Measurements from ENCODE around the gene TFDP1.

The TFDP1 gene

DNA sequence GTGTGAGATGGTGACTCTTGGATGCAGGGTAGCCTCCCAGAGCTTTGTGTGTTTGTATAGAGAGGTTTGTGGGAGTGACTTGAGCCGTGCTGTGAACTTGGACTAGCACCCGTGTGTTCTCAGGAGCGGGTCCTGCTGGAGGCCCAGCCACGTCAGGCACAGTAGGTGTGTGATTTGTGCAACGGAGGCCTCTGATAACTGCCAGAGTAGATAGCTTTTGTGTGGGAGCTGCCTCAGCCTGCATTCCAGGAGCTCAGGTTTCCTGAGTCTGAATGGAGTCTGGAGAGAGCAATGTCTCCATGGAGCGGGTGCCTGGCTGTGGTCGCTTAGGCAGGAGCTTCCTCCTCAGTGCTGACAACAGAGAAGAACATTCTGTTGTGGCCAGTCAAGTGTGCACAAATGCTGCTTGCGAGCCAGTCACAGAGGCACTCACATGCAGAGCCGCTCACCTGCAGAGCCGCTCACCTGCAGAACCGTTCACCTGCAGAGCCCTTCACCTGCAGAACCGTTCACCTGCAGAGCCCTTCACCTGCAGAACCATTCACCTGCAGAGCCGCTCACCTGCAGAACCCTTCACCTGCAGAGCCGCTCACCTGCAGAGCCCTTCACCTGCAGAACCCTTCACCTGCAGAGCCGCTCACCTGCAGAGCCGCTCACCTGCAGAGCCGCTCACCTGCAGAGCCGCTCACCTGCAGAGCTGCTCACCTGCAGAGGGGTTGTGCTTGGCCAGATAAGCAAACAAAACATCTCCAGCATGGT lies 32.6 kb downstream of the TFDP1 start:
- Histone ChIP-seq H3K27me3 (ENCODE audit: insufficient read depth, poor library complexity, severe bottlenecking) (no peaks in the 10 kb centered on the region), H3K27ac (replicated peaks) (peak overlapping the region; percentile 85), H3K4me3 (replicated peaks; ENCODE audit: insufficient read depth, low read length) (no peak overlapping the region)
- peak; percentile 35 to 82 for DNase-seq (ENCODE audit: low read depth in 1 of 2, low spot score in 1 of 2)
- no peak for TF ChIP-seq CTCF (IDR thresholded peaks at IDR 0.05; ENCODE audit: insufficient read depth, low read length)
- TF ChIP-seq GABPA (IDR thresholded peaks at IDR 0.05; ENCODE audit: low read depth): no peak

GRCh38 chr13:113617961-113618360 lies 33.4 kb downstream of the TFDP1 start:
- H3K27ac ChIP-seq (replicated peaks): peak overlapping the region; percentile 8; the same call in 1 of the 2 replicates
- no peaks in the 10 kb centered on the region for H3K27me3 ChIP-seq (ENCODE audit: insufficient read depth, poor library complexity, severe bottlenecking)
- no peak for DNase-seq (ENCODE audit: low read depth in 1 of 2, low spot score in 1 of 2)
- no peak overlapping the region for H3K4me3 ChIP-seq (replicated peaks; ENCODE audit: insufficient read depth, low read length)
- TF ChIP-seq CTCF (IDR thresholded peaks at IDR 0.05; ENCODE audit: insufficient read depth, low read length) (no peak), POLR2AphosphoS5 (IDR thresholded peaks at IDR 0.05; ENCODE audit: low read depth) (no peak), GABPA (IDR thresholded peaks at IDR 0.05; ENCODE audit: low read depth) (no peak), SPI1 (IDR thresholded peaks at IDR 0.05; ENCODE audit: borderline replicate concordance, low read depth) (no peak)
- TF ChIP-seq, protein P1, sequence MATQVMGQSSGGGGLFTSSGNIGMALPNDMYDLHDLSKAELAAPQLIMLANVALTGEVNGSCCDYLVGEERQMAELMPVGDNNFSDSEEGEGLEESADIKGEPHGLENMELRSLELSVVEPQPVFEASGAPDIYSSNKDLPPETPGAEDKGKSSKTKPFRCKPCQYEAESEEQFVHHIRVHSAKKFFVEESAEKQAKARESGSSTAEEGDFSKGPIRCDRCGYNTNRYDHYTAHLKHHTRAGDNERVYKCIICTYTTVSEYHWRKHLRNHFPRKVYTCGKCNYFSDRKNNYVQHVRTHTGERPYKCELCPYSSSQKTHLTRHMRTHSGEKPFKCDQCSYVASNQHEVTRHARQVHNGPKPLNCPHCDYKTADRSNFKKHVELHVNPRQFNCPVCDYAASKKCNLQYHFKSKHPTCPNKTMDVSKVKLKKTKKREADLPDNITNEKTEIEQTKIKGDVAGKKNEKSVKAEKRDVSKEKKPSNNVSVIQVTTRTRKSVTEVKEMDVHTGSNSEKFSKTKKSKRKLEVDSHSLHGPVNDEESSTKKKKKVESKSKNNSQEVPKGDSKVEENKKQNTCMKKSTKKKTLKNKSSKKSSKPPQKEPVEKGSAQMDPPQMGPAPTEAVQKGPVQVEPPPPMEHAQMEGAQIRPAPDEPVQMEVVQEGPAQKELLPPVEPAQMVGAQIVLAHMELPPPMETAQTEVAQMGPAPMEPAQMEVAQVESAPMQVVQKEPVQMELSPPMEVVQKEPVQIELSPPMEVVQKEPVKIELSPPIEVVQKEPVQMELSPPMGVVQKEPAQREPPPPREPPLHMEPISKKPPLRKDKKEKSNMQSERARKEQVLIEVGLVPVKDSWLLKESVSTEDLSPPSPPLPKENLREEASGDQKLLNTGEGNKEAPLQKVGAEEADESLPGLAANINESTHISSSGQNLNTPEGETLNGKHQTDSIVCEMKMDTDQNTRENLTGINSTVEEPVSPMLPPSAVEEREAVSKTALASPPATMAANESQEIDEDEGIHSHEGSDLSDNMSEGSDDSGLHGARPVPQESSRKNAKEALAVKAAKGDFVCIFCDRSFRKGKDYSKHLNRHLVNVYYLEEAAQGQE (IDR thresholded peaks at IDR 0.05; ENCODE audit: insufficient replicate concordance, low read depth): no peak

DNA sequence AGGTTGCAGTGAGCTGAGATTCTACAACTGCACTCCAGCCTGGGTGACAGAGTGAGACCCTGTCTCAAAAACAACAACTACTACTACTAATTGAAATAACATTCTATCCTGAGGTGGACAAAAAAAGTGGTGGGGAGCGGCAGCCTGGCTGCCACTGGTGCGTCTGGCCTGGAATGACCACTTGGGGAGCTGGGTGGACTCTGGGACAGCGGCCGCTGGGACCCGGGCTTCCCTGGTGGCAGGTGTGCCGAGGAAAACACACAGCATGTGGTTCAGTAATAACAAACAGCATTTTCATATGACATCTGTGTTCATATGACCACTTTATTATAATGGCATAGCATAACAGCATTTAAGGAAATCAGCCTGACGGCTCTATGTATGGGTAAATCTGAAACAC lies 33.9 kb downstream of the TFDP1 start:
- no peak overlapping the region for H3K27ac ChIP-seq (replicated peaks)
- no peak overlapping the region for H3K4me3 ChIP-seq (replicated peaks; ENCODE audit: insufficient read depth, low read length)
- no peaks in the 10 kb centered on the region for H3K27me3 ChIP-seq (ENCODE audit: insufficient read depth, poor library complexity, severe bottlenecking)
- no peak for DNase-seq (ENCODE audit: low read depth in 1 of 2, low spot score in 1 of 2)
- TF ChIP-seq SPI1 (IDR thresholded peaks at IDR 0.05; ENCODE audit: borderline replicate concordance, low read depth): no peak
- TF ChIP-seq CTCF (IDR thresholded peaks at IDR 0.05; ENCODE audit: insufficient read depth, low read length): no peak
- no peak for TF ChIP-seq POLR2AphosphoS5 (IDR thresholded peaks at IDR 0.05; ENCODE audit: low read depth)
- TF ChIP-seq GABPA (IDR thresholded peaks at IDR 0.05; ENCODE audit: low read depth): no peak
- TF ChIP-seq, protein P1 (IDR thresholded peaks at IDR 0.05; ENCODE audit: insufficient replicate concordance, low read depth): no peak

All from HL-60 (cell line).